ENCODE measurements around the gene HTR1B. TPM values are rescaled to one million over a fixed set of nuclear protein-coding genes. Genes with fewer than 3 reads are reported as not detected.

Gene HTR1B
- total RNA-seq, 2 donors from 2014 or later = 2.8 TPM; not detected in 1

DNA sequence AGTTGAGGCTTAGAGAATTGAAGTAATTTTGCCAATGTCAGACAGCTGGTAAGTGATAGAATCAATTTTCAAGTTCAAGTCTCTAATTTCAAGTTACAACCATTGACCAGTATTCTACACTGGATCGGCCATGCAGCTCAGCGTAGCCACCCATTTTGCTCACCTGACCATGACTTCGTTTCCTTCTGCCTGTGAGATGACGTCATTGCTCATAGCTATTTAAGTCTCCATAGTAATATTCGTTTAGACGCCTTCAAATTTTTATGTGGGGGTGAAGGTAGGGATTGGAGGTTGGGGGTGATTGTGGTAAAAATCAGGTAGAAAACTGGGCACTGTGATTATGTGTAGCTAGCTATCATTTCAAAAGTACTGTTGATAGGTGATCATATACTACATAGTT is 5.6 kb upstream of the HTR1B start:
- 89% methylated on average over 6 of the region's 6 CpGs for WGBS
- no peak for DNase-seq (ENCODE audit: low spot score)
- Histone ChIP-seq H3K4me1 (replicated peaks) (no peaks in the 10 kb centered on the region), H3K27me3 (replicated peaks; ENCODE audit: insufficient read depth) (peaks cover 5% of the 10 kb centered on the region), H3K27ac (no peak overlapping the region), H3K36me3 (no peaks in the 10 kb centered on the region), H3K4me3 (no peak overlapping the region), H3K9me3 (no peaks in the 10 kb centered on the region)
- intact Hi-C loops (cut with DNase I) = loop anchor here (10.0 kb wide), 1 partner anchor 1366 kb away; no protein-coding TSS in a partner anchor
- TF ChIP-seq CTCF (IDR thresholded peaks at IDR 0.05) (no peak), POLR2A (IDR thresholded peaks at IDR 0.05) (no peak), POLR2AphosphoS5 (IDR thresholded peaks at IDR 0.05) (no peak)

DNA sequence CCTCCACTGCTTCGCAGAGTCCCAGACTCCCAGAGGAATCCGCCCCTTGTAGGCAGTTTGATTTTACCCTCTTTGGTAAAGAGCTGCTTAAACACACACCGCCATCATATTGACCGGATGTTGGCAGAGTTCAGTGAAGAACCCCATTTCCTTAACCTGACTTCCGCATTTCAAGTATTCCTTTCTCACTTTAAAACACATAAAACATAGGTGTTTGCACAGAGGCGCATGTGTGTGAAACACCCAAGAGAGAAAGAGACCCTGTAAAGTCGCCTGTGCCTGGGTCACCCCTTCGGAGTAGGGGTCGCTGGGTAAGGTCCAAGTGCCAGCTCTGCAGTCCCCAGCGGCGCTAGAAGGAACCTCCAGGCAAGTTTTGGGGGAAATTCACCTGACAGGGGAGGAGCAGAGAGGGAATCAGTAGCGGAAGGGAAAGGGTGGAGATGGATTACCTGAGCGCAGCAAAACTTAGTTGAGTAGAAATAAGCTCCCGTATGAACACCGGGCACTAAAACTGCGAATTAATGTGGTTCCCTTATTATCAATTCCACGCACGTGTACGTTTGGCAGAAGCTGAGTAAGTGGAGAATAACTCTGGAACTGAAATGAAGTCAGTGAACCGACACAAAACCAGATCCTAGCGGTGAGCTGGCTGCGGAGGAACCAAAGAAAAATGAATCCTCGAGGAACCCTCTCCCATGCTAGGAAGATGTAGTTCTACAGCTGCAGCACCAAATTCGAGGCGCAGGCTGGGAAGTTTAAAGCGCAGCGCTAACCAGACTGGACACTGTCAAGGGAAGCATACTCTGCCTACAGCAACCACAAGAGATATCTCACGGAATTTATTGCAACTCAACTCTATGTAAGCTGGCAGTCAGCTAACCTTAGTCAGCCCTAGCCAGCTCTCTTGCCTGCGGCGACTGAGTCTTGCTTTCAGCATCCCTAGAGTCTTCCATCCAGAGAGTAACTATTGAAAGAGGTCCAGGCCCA is 3.5 kb upstream of the HTR1B start:
- no peaks in the 10 kb centered on the region for H3K36me3 ChIP-seq
- 11% methylated on average over 30 of the region's 30 CpGs for WGBS
- H3K9me3 ChIP-seq = no peaks in the 10 kb centered on the region
- TF ChIP-seq POLR2A (IDR thresholded peaks at IDR 0.05) = no peak
- H3K27me3 ChIP-seq (replicated peaks; ENCODE audit: insufficient read depth) = peaks cover 18% of the 10 kb centered on the region
- H3K4me1 ChIP-seq (replicated peaks) = peaks cover 2% of the 10 kb centered on the region
- peak overlapping the region; percentile 27 to 31 for H3K4me3 ChIP-seq
- no peak overlapping the region for H3K27ac ChIP-seq
- intact Hi-C loops (cut with DNase I) = loop anchor here (10.0 kb wide), 1 partner anchor 1368 kb away; no protein-coding TSS in a partner anchor
- peak; percentile 56 for DNase-seq (ENCODE audit: low spot score)

DNA sequence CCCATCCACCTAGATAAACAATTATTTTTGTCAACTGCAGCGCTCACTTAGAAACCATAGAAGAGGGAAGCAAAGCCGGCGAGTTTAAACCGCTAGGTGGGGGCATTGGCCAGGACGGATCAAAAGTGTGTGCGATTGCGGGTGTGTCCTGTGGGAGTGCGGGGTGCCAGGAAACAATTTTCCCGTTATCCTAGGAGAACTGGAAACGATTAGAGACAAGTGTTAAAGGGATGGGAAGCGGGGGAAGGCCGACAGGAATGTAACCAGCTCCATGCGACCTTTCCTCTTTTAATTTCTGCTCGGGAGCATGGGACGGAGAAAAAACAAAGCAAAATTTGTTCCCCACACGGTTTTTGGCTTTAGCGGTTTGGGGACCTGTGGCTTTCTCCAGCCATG is 2.8 kb upstream of the HTR1B start:
- peaks cover 2% of the 10 kb centered on the region for H3K4me1 ChIP-seq (replicated peaks)
- intact Hi-C loops (cut with DNase I) = loop anchor here (10.0 kb wide), 1 partner anchor 1369 kb away; no protein-coding TSS in a partner anchor
- no peaks in the 10 kb centered on the region for H3K36me3 ChIP-seq
- no peaks in the 10 kb centered on the region for H3K9me3 ChIP-seq
- no peak overlapping the region for H3K27ac ChIP-seq
- 2% methylated on average over 17 of the region's 17 CpGs for WGBS
- DNase-seq (ENCODE audit: low spot score) = peak; percentile 53
- TF ChIP-seq POLR2A (IDR thresholded peaks at IDR 0.05) (no peak), CTCF (IDR thresholded peaks at IDR 0.05) (peak in 2 of 4 experiments; percentile 40 to 41)
- peak overlapping the region; percentile 27 to 31 for H3K4me3 ChIP-seq
- H3K27me3 ChIP-seq (replicated peaks; ENCODE audit: insufficient read depth) = peaks cover 18% of the 10 kb centered on the region

DNA sequence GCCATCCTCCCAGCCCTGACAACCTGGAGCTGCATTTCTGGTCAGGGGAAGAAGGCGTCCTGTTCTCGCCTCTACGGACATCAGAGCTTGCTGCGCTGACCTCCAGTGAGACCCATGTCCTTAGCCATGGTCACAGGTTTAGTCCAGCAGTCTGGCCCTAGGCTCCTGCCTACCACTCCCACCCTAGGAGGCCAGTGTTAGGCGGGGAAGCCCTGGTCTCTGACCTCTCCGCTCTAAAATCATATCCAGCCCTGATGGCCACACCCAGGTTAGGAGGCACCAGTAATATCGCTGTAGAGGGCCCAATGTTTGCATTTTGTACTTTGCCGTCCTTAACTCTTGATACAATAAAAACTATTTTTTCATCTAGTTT is 1.2 kb upstream of the HTR1B start:
- no peaks in the 10 kb centered on the region for H3K36me3 ChIP-seq
- H3K4me1 ChIP-seq (replicated peaks) = peaks cover 2% of the 10 kb centered on the region
- H3K27ac ChIP-seq = no peak overlapping the region
- 24% methylated on average over 8 of the region's 8 CpGs for WGBS
- intact Hi-C loops (cut with DNase I) = loop anchor here (10.0 kb wide), 1 partner anchor 1370 kb away; no protein-coding TSS in a partner anchor
- peak overlapping the region in 1 of 2 donors; percentile 31 for H3K4me3 ChIP-seq
- TF ChIP-seq POLR2A (IDR thresholded peaks at IDR 0.05) = no peak
- TF ChIP-seq POLR2AphosphoS5 (IDR thresholded peaks at IDR 0.05) = no peak
- no peak for TF ChIP-seq CTCF (IDR thresholded peaks at IDR 0.05)
- no peak for DNase-seq (ENCODE audit: low spot score)
- H3K27me3 ChIP-seq (replicated peaks; ENCODE audit: insufficient read depth) = peaks cover 18% of the 10 kb centered on the region
- H3K9me3 ChIP-seq = no peaks in the 10 kb centered on the region

DNA sequence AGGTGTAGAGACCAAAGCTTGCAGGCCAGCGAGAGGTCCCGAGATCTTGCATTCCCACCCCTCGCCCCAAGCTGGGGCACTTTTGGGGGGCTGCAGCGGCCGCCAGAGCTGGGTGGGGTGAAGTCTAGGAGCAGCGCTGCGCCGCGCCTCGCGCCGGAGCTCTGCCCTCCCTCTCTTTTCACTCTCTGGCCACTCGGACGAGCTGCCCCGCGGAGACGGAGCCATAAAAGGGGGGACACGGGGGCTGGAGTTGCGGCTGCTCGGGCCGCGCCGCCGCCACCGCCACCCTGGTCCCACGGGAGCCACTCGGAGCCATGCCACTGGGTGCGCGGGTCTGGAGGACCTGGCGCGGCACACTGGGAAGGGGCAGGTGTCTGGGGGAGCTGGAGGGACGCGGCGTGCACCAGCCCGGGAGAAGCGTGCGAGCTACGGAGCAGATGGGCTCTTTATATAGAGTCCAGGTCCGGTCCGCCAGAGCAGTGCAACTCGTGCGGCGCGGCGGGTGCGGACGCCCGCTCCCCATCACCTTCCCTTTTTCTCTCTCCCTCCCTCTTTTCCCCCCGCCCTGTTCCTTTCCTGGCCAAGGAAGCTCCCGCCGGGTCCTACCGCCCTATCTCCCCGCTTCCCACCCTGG is 687 bp upstream of the HTR1B start:
- TF ChIP-seq POLR2A (IDR thresholded peaks at IDR 0.05) (no peak), CTCF (IDR thresholded peaks at IDR 0.05) (no peak)
- no peak for DNase-seq (ENCODE audit: low spot score)
- no peaks in the 10 kb centered on the region for H3K9me3 ChIP-seq
- H3K4me3 ChIP-seq = peak overlapping the region; percentile 22 to 31
- no peak overlapping the region for H3K27ac ChIP-seq
- no peaks in the 10 kb centered on the region for H3K36me3 ChIP-seq
- peaks cover 2% of the 10 kb centered on the region for H3K4me1 ChIP-seq (replicated peaks)
- intact Hi-C loops (cut with DNase I) = loop anchor here (10.0 kb wide), 1 partner anchor 1371 kb away; no protein-coding TSS in a partner anchor
- under 1% methylated on average over 53 of the region's 53 CpGs for WGBS
- peaks cover 18% of the 10 kb centered on the region for H3K27me3 ChIP-seq (replicated peaks; ENCODE audit: insufficient read depth)

Measured in prostate gland (tissue), 2 donors.